Measurements from ENCODE around the gene UBE2J2.

UBE2J2 gene

DNA sequence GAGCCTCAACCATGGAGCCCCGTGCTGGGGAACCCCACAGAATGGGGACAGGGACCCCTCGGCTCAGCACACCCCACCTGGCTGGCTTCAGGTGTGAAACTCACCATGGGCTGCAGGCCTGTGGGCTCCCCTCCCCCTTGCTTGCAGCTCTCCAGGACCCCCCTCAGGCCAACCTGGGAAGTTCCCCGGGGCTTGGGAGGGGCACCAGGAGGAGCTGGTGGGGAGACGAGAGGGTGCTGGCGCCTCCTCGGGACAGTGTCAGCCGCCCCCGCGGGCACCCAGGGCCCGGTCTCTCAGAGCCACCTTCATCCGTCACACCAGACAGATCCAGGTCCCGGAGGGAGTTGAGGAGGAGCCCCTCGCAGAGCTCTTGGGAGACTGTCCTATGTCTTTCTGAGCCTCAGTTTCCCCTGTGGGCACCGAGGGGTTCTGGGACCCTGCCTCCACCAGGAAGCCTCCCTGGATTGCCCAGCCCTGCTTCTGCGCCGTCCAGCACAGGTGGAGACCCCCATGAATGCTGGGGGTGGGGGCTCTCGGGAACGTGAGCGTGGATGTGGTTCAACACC is 66.6 kb downstream of the UBE2J2 start:
- DNase-seq = peak in 1 of 2 experiments; percentile 58

DNA sequence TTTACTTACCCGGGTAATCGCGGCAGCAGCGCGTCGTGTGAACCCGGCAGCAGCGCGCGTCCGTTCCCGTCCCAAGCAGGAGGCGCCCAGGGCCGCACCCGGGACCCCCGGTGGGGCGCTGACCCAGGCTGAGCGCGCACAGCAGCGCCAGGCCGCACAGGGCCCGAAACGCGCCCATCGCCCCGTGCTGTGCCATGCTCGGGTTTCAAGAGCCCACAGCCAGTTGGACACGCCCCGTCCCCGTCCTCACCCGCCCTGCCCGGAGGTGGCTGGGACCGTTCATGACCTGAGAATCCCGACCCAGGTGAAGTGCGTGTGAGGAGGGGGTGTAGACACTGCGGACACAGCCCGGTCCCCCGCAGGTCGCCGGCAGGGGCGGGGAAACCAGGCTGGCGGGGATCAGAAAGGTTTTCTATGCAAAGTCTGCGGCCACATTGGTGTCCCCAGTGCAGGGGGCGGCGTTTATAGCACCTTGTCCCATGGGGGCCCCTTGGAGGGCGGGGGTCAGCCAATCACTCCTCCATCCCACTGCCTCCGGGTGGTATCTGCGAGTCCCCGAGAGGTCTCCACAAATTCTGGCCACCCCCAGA is 67.2 kb downstream of the UBE2J2 start, which contains the start of gene TNFRSF18:
TNFRSF18 (minus strand) TSS at position 217 of the 590 bp plus-strand sequence; CDS start at position 196, 21 bp downstream.
- DNase-seq = peak; percentile 76 to 82

DNA sequence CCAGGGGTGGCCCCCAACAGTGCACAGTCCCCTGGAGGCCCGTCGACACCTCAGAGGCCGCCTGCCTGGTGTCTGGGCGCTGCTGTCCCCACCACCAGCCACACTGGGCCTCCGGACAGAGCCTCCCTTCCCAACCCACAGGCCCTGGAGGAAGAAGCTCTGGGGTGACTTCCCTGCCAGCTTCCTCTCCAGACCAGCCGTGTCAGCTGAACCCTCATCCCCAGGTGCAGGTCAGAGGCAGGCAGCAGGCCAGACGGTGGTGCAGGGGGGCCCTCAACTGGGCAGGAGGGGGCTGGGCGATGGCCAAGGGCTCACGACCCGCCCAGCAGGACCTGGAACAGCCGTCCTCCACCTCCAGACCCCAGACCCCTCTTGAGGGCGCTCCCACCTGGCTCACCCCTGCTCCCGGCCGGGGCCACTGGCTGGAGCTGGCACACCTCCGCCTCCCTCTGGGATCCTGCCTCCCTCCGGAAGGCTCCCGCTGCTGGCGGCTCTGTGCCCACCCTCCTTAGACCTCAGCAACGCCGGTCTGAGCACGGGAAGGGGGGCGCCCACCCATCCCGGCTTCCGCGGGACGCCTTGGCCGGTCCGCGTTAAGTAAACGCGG is 67.8 kb downstream of the UBE2J2 start:
- peak in 1 of 2 experiments; percentile 38 for DNase-seq

DNA sequence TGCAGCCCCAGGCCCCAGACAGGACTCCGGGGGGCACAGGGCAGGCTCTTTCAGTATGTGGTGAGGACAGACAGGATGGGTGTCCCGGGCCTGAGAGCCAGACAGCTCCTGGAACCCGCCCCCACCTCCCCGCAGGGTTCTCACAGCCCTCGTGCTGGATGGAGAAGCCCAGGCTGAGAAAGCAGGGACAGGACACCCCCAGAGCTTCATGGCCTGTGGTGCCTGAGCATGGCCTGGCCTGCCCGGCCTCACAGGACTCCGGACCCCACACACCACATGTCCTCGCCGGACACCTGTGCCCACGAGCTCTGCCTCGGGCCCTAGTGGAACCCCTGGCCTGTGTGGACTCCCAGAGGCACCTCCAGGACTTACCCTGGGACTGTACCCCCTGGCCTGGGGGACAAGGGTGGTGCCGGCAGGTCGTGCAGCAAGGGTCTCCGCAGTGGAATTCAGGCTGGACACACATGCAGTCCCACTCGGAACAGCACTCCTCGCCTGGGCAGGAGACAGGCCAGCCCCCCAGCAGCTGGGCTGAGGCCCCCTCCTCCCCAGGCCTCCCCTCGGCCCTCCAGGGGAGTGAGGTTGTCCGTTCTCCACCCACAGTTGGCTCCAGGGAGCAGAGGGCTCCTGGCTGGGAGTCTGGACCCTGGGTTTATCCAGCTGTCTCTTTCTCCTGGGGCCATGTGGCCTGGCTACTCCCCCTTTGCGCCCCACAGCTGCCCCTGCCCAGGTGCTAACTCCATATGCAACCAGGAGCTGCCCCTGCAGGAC is 68.5 kb downstream of the UBE2J2 start:
- peak in 1 of 2 experiments; percentile 38 for DNase-seq

DNA sequence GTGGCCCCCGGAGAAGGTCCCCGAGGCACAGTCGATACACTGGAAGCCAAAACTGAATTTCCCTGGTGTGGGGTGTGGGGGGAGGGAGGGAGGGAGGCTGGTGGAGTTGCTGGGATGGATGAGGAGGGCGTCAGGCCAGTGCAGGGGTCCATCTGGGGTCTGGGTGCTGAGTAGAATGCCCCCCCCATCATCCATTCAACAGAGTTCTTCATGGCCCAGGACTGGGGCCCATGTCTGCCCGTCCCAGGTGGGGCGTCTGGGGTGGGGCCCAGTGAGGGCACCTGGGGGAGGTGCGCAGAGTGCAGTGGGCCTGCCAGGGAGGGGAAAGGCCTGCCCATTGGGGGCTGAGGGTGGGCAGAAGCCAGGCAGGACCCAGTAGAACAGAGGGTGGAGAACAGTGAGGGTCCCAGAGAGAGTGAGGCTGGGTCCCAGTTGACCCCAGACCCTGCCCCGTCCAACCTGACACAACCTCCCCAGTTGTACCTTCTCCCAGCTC is 69.2 kb downstream of the UBE2J2 start:
- DNase-seq = no peak

All from activated CD4-positive, alpha-beta T cell treated with anti-CD3 and anti-CD28 coated beads, Interleukin-2, amount 50 U/mL, for 48 hours (primary cell).